GM12864 (cell line): Measurements from ENCODE around the gene TSPAN5.

Experiments
- DNase-seq: peaks from one replicate; pipeline ENCODE4 v3.0.0-alpha.2; 2011; ENCODE audit warnings: low read depth
- H3K4me3 ChIP-seq: 2 replicates; pipeline ENCODE4 v1.5.1; 2011; ENCODE audit warnings: mild to moderate bottlenecking, low read depth, low read length, control low read depth
- CTCF ChIP-seq: IDR thresholded peaks from 2 replicates; pipeline ENCODE4 v1.5.1; 2011; ENCODE audit warnings: low read depth, mild to moderate bottlenecking, moderate library complexity, low read length, control low read depth, inconsistent platforms; ENCODE audit errors: missing control alignments

TSPAN5 gene

GRCh38 chr4:98583265-98583664 is 75.1 kb downstream of the TSPAN5 start:
- no peak overlapping the region for H3K4me3 ChIP-seq
- TF ChIP-seq CTCF: no peak
- no peak for DNase-seq

- H3K4me3 ChIP-seq: no peak overlapping the region
- TF ChIP-seq CTCF: no peak
- no peak for DNase-seq
Measured at GRCh38 chr4:98581126-98581525, 77.3 kb downstream of the TSPAN5 start.

GRCh38 chr4:98577956-98578355 is 80.5 kb downstream of the TSPAN5 start:
- DNase-seq: no peak
- TF ChIP-seq CTCF: no peak
- no peak overlapping the region for H3K4me3 ChIP-seq

- no peak for TF ChIP-seq CTCF
- H3K4me3 ChIP-seq: no peak overlapping the region
- DNase-seq: no peak
Measured at GRCh38 chr4:98574816-98575215, 83.6 kb downstream of the TSPAN5 start.

- H3K4me3 ChIP-seq: no peak overlapping the region
- no peak for DNase-seq
- no peak for TF ChIP-seq CTCF
Measured at GRCh38 chr4:98573791-98574190, 84.6 kb downstream of the TSPAN5 start.

GRCh38 chr4:98572697-98573096 is 85.7 kb downstream of the TSPAN5 start:
- TF ChIP-seq CTCF: no peak
- no peak overlapping the region for H3K4me3 ChIP-seq
- DNase-seq: no peak

GRCh38 chr4:98571161-98571786 is 87.1 kb downstream of the TSPAN5 start:
- TF ChIP-seq CTCF: no peak
- no peak for DNase-seq

More at GRCh38 chr4:98571161-98571786, 87.1 kb downstream of the TSPAN5 start:
- H3K4me3 ChIP-seq: no peak overlapping the region
